Stimulated activated CD4-positive, alpha-beta T cell treated with anti-CD3 and anti-CD28 coated beads, Interleukin-15, amount 100 ng/mL, for 1 hour (primary cell): ENCODE data around the gene DHCR24.
"Not testable (repeated sequence)": the region's sequence is repeated elsewhere in the genome, so short reads cannot be mapped to it uniquely, and the experiment has no call there.

Experiments
- DNase-seq, 2 donors: peaks; one replicate each; pipeline ENCODE4 v3.0.0-alpha.2; 2020; ENCODE audit warnings: low read depth in 1 of 2, low spot score in 1 of 2

DHCR24 gene, protein sequence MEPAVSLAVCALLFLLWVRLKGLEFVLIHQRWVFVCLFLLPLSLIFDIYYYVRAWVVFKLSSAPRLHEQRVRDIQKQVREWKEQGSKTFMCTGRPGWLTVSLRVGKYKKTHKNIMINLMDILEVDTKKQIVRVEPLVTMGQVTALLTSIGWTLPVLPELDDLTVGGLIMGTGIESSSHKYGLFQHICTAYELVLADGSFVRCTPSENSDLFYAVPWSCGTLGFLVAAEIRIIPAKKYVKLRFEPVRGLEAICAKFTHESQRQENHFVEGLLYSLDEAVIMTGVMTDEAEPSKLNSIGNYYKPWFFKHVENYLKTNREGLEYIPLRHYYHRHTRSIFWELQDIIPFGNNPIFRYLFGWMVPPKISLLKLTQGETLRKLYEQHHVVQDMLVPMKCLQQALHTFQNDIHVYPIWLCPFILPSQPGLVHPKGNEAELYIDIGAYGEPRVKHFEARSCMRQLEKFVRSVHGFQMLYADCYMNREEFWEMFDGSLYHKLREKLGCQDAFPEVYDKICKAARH

DNA sequence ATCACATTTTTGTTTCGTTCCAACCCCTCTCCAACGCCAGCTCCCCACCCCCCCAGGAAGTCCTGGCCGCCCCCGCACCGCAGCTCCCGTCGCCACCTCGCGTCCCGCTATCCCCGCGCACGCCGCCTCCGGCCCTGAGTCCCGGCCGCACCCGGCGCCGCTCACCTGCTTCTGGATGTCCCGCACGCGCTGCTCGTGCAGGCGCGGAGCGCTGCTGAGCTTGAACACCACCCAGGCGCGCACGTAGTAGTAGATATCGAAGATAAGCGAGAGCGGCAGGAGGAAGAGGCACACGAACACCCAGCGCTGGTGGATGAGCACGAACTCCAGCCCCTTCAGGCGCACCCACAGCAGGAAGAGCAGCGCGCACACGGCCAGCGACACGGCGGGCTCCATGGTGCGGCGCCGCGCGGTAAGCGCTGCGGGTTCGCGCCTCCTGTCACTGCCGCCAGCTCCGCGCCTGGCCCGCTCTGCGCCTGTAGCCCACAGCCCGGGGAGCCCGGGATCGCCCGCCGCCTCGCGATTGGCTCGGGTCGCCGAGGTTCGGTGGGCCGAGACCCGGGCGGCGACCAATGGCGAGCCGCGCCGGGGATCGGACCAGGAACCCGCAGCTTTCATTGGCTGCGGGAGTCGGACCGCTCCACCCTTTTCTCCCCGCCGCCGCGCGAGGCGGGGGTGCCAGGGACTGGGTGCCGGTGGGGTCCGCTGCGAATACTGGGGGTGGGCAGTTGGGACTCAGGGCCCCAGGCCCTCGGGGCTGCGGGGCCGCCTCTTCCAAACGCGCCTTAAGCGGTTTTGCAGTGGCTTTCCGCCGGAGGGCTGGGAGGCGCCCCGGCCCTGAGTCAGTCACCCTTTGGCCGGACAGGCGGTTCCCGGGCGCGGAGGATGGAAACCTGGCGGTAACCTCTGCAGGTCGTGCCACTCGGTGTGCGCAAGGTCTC is at the start of gene DHCR24:
DHCR24 (minus strand) TSS at position 472 of the 941 bp plus-strand sequence; CDS start at position 396, 76 bp downstream.
- peak; percentile 37 to 74 for DNase-seq

DNA sequence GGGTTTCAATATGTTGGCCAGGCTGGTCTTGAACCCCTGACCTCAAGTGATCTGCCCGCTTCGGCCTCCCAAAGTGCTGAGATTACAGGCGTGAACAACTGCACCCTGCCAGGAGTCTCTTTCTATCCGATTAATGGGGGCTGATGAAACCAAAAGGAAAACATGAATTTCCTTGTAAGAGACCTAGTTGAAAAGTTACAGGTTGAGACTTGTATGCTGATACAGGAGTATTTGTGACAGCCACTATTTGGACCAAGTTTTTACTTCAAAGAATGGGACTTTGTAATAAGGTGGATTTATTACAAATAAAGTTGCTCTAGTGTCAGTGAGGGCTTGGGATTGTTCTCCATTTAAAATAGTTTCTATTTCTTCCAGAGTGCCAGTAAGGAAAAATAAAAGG is 49.8 kb upstream of the DHCR24 start:
- no peak for DNase-seq

DNA sequence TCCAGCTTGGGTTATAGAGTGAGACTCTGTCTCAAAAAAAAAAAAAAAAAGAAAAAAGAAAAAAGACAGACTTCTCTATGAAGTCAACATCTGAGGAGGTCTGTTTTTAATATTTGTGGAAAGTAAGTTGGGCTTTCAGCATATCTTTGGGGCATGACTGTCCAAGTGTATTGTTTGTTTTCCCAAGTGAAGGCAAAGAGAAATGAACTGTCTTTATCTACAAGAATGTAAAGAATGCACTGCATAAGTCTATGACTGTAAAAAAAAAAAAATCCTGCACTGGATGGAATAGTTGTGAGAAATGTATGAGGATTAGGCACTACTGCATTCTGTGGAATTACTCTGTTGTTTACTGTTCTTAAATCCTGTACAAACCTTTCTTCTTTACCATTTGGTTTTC is 47.9 kb upstream of the DHCR24 start:
- DNase-seq = no peak

DNA sequence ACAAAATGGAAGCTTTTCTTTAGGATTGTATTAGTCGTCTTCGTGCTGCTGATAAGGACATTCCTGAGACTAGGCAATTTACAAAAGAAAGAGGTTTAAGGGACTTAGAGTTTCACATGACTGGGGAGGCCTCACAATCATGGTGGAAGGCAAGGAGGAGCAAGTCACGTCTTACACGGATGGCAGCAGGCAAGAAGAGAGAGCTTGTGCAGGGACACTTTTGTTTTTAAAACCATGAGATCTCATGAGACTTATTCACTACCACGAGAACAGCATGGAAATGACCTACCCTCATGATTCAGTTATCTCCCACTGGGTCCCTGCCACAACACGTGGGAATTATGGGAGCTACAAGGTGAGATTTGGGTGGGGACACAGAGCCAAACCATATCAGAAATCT is 47.1 kb upstream of the DHCR24 start:
- DNase-seq = not testable (repeated sequence)

DNA sequence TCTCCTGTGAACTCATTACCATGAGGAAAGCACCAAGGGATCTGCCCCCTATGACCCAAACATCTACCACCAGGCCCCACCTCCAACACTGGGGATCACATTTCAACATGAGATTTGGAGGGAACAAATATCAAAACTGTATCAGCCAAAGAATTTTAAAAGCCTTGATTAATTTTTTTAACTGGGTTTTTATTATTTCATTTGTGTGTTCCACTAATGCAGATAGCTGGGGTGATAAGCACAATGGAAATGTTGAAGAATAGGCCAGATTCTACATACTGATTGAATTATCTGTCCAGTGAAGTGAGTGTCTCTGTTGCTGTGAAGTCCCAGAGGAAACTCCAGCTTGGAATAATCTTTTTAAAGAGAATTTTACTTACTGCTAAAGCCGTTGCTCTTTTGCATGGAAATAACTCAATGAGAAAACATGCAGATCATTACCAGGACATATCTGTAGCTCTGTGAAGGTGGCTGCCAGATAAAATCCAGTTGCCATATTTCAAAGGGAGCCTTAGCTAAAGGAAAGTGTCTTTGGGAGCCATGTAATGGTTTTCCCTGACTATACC is 44.4 kb upstream of the DHCR24 start:
- DNase-seq = no peak

DNA sequence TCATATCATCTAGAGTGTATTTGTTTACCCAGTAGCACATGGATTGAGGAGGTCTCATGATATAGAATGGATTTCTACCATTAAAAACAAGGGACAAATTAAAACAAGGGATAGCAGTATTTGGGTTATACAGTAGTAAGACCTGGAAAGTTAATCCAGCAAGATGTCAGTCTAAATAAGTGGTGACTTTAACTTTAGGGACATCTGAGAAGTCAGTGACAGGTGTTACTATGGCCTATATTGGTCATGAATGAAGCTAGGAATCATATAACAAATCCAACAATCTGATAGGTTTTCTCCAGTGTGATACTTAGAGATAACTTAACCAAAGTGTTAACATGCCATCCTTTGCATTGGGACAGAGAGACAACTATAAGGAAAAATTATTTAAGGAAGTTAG is 42.7 kb upstream of the DHCR24 start:
- no peak for DNase-seq

DNA sequence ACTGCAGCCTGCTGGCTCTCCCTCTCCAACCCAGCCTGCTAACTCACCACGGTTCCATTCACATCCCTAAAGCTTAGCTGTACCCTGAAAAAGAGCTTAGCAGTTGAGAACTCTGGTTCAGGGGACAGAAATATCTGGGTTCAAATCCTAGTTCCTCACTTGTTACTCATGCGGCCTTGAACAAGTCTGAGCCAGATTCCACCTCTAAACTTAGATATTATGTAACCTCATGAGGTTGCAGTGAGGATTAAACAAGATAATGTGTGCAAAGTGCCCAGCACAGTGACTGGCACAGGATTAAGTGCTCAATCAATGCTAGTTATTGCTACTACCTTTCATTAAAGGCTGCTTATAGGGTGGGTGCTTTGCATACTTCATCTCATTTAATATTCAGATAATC is 41.3 kb upstream of the DHCR24 start:
- no peak for DNase-seq

DNA sequence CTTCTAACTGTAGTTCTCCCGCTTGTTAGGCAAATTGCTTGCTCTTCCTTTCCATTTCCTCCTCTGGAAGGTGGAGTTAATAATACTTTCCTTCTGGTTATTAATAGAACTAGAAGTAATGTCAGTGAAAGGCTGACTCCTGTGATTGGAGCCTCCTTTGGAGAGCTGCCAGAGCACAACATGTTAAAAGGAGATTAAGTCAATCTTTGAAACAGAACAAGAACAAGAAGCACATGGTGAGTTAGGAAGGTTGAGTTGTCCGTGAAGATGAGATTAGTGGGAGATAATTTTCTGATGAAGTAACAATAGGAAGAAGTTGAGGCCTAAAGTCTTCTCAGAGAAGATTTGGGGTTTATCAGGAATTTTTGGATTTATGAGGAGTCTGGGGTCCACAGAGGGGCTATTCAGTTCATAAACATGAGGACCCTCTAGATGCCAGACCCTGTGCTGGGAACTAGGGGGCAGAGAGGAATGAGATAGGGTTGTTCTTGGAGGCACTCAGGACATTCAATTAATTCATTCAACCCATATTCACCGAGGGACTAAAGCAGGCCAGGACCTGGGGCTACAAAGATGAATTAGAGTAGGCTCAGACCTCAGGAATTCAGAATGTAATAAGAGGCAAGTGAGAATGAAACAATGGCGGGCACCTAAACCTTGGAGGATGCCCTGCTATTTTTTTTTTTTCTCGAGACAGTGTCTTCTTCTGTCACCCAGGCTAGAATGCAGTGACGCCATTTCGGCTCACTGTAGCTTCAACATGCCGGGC is 40.7 kb upstream of the DHCR24 start:
- no peak for DNase-seq

DNA sequence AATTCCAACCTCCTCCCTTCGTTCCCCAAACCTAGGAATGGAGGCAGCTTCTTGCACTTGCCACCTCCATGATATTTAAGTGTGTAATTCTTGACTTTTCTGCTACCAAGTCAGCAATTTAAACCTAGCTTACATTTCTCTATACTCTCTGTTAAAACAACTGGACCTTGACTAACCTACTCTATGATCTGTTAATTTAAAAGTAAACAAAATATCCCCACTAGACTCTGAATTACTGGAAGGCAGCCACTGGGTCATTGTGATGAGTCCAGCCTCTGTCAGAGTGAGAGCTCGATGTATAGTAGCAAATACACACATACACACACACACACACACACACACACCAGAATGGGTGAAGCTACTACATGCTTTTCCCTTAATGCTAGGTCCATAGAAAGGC is 40.0 kb upstream of the DHCR24 start:
- no peak for DNase-seq

DNA sequence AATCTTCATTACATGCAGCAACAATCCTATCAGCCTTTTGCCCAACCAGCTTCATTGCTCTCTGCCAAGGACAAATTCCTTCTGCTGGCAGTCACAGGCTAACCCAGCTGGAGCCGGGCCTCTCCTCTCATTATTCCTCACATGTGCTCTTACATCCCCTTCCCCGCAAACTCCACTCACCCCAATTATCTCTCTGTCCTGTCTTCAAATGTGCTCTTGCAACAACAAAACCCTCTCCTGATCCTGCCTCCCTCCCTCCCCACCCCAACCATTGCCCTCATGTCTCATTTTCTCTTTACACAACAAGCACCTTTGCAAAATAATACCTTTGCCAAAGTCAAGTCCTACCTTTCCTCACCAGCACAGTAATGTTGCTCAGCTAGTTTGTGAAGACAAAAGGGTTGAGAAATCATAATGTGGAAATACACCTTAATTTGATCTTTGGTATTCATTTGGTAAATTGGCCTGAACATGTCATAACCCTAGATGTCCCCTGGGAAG is 36.0 kb upstream of the DHCR24 start:
- no peak for DNase-seq

DNA sequence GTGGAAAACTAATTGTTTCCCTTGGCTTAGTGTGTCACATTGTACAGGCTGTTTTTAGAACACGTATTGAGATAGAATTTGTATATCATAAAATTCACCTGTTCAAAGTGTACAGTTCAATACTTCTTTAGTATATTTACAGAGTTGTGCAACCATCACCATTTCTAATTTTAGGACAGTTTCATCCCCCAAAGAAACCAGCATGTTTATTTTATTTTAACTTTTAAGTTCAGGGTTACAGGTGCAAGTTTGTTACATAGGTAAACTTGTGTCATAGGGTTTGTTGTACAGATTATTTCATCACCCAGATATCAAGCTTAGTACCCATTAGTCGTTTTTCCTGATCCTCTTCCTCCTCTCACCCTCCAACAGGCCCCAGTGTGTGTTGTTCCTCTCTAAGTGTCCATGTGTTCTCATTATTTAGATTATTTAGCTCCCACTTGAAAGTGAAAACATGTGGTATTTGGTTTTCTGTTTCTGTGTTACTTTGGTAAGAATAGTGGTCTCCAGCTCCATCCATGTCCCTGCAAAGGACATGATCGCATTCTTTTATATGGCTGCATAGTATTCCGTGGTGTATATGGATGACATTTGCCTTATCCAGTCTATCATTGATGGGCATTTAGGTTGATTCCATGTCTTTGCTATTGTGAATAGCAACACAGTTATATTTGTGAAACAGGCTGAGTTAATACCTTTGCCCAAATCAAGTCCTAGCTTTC is 35.2 kb upstream of the DHCR24 start:
- no peak for DNase-seq

DNA sequence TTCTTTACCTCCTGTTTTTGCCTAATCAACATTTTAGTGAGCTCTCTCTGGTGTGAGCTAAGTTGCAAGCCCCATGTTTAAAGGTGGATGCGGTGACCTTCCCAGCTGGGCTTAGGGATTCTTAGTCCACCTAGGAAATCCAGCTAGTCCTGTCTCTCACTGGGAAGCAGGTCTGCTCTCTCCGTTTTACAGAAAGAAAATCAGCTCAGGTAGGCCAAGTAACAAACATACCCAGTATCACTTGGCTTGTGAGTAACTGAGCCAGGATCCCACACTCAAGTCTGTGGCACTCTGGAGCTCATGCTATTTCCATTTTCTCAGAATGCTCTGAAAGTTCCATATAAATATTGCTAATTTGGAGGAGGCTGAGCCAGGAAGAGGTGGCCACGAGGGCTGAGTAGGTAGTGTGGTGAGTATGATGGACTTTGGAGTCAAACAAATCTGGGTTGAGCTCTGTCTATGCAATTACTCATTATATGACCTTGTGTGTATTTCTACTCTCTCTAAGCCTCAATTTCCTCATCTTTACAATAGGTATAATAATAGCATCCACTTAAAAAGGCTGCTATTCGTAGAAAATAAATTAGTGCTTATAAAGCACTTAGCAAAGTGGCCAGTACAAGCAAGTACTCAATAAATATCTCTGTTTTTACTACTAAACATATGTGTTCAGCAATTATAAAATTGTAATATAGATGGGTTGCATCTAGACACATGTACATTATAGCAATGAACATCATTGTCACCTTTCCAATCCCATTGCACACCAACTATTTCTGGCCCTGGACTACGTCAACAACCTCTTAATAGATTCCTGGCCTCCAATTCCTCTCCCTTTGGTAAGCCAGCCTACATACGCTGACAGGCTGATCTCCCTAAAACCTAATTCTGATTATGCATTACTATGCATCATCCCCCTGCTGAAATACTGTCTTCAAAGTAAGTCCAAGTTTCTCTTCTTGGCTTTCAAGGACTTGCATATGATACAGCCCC is 32.7 kb upstream of the DHCR24 start:
- DNase-seq = no peak

DNA sequence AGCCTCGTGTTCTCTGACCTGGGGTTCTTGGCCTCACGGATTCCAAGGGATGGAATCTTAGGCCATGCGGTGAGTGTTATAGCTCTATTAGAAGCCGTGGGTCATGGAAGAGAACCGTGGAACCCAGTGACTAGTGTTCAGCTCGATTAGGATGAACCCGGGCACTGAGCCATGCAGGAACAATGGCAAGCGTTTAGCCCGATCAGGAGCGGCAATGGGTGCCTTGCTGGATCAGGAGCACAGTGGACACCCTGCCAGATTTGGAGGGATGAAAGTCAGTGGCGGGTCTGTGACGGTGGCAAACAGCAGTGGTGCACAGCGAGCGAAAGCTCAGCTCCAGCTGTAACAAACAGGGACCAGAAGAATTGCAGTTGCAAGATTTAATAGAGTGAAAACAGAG is 24.1 kb upstream of the DHCR24 start:
- DNase-seq = not testable (repeated sequence)

DNA sequence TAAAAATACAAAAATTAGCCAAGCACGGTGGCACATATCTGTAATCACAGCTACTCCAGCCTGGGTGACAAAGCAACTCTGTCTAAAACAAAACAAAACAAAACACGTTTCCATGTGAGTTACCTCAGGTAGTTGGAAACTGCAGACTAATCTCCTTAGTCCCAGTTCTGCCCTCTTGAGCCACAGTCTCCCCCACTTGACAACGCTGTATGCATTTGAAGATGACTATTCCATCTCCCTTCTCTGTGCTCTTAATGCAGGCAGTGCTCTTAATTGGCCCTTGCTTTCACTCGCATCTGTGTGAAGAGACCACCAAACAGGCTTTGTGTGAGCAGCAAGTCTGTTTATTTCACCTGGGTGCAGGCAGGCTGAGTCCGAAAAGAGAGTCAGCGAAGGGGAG is 19.6 kb upstream of the DHCR24 start:
- DNase-seq = no peak

DNA sequence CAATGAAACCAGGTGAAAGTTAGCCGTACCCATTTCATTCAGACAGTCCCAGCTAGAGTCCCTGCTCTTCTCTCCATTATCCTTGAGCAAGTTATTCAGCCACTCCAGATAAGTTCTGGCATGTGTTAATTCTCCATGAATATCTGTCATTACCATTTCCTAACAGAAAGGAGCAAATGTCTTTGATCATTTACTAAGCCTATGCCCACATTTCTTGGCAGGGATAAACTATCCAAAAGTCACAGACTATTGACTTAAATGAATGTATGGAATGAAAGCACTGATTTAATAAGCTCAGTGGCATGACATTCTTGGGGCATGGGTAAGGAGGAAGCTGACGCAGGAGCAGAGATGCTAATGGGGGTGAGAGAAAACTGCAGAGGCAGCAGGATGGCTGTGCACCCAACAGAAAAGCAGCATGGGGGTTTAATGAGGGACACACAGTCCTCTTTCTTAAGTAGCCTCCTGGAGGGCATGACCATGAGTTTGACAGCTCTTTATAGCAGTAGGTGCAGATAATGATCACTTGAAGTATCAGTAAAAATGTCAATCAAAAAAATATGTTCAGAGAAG is 17.6 kb upstream of the DHCR24 start:
- DNase-seq = no peak

DNA sequence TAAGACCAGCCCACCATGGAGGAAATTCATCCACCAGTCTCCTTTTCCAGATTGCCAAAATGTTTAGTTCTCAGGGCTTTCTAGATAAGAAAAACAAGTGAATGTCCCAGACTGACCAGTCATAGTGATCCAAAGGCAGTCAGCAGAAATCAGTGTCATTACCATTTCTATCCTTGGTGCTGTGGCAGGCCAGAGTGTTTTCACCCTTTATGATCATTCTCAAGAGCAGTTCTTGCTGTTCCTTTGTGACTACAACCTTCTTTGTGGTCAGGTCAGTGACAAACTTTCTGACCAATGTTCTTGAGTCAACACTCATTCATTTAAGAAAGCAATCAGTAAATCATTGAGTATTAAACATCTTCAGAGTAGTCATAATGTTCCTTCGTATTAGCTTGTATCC is 7.3 kb upstream of the DHCR24 start:
- no peak for DNase-seq

DNA sequence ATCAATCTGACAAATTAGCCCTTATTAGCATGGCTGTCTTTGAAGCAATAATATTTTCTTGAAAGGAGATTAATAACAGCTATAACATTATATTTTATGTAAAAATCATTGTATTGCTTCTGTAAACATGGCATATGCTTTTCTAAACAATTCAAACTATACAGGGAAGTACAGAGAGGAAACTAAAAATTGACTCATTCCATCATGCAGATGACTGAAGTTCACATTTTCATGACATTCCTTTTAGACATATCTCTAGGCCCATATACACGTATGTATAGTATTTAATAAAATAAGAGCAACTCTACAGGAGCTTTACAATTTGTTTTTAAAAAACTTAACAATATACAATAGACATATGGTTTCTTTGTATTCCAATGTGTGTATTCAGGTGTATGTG is 5.6 kb upstream of the DHCR24 start:
- no peak for DNase-seq

DNA sequence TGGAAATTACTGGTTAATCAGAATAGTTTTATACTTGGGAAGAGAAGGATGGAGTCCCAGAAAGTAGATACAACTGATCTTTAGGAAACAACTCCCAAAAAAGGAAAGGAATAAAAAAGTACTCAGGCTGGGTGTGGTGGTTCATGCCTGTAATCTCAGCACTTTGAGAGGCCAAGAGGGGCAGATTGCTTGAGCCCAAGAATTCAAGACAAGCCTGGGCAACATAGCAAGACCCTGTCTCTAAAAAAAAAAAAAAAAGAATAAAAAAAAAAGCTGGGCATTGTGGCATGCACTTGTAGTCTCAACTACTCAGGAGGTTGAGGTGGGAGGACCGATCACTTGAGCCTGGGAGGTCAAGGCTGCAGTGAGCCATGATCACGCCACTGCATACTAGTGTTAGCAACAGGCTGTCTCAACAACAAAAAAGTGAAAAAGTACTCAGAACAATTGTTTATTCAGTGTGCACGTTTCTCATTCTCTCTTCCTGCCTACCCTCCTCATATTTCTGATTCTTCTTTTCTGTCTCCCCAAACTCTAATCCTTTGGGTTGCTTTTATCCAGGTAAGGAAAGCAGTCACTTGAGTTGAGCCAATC is 2.2 kb upstream of the DHCR24 start:
- no peak for DNase-seq
